Endometrium (tissue), 2 donors: ENCODE measurements around the gene SYT13.

Experiments used
- FAIRE-seq: peaks from 2 replicates; lab custom pipeline; 2012; peaks lifted over from hg19 to GRCh38; lab: Jason Lieb, UNC
- donor health status: control.
- donor health status: control.

The SYT13 gene

GRCh38 chr11:45218705-45219104, 67.4 kb downstream of the SYT13 start:
- FAIRE-seq: no peak

- FAIRE-seq: no peak
Observed at GRCh38 chr11:45217991-45218390, 68.2 kb downstream of the SYT13 start.

GRCh38 chr11:45216901-45217300, 69.2 kb downstream of the SYT13 start:
- no peak for FAIRE-seq

GRCh38 chr11:45216031-45216430, 70.1 kb downstream of the SYT13 start:
- FAIRE-seq: no peak

GRCh38 chr11:45215098-45215865, 70.9 kb downstream of the SYT13 start:
- FAIRE-seq: no peak

GRCh38 chr11:45213717-45214116, 72.4 kb downstream of the SYT13 start:
- FAIRE-seq: no peak

- FAIRE-seq: no peak
Observed at GRCh38 chr11:45213316-45213665, 72.8 kb downstream of the SYT13 start.

- FAIRE-seq: no peak
Observed at GRCh38 chr11:45212566-45213315, 73.4 kb downstream of the SYT13 start.

GRCh38 chr11:45211732-45212131, 74.4 kb downstream of the SYT13 start:
- no peak for FAIRE-seq

- FAIRE-seq: no peak
Observed at GRCh38 chr11:45210846-45211245, 75.3 kb downstream of the SYT13 start.

- no peak for FAIRE-seq
Observed at GRCh38 chr11:45209891-45210699, 76.0 kb downstream of the SYT13 start.

- no peak for FAIRE-seq
Observed at GRCh38 chr11:45209000-45209879, 76.9 kb downstream of the SYT13 start.

- FAIRE-seq: no peak
Observed at GRCh38 chr11:45208135-45208534, 78.0 kb downstream of the SYT13 start.

GRCh38 chr11:45205978-45206377, 80.2 kb downstream of the SYT13 start:
- no peak for FAIRE-seq

- no peak for FAIRE-seq
Observed at GRCh38 chr11:45204761-45205160, 81.4 kb downstream of the SYT13 start.

GRCh38 chr11:45193695-45194094, 92.4 kb downstream of the SYT13 start:
- FAIRE-seq: no peak
